K562 (cell line): ENCODE measurements around the gene PIK3AP1. TPM values are rescaled to one million over a fixed set of nuclear protein-coding genes. Genes with fewer than 3 reads are reported as not detected.

Experiments
- ATAC-seq: fragments of 200-7000 bp; cut with Tn5 transposase; 3 replicates; pipeline ENCODE4 v1.9.1; 2020; ENCODE audit warnings: moderate library complexity
- BruUV-seq: library from RNA; stranded (reverse); fragments of 400-500 nt; replicated peaks from 2 replicates; lab custom pipeline; 2021; lab: Mats Ljungman, UMichigan
- CTCF ChIA-PET: fragments of 300-600 bp; formaldehyde crosslinking; extraction: SDS; loops from one replicate; lab custom pipeline; 2021; ENCODE audit warnings: low intra/inter-chr PET ratio; lab: Yijun Ruan, JAX
- POLR2A ChIA-PET: fragments of 300-600, 350-650 bp; sonication (Branson Sonifier 250); formaldehyde crosslinking; extraction: SDS; loops from one replicate; lab custom pipeline; 2021; ENCODE audit warnings: antibody characterized with exemption, inconsistent platforms; lab: Yijun Ruan, JAX
- DNase-seq, 4 experiments: peaks; one replicate each; pipeline versions ENCODE4 v3.0.0 to v3.0.0-alpha.2; 2011 to 2018; ENCODE audit warnings: low spot score in 3 of 4, mixed read lengths in 3 of 4; ENCODE audit errors: extremely low read depth in 1 of 4
- FAIRE-seq: peaks from 2 replicates; lab custom pipeline; 2011; peaks lifted over from hg19 to GRCh38; lab: Jason Lieb, UNC
- H2AFZ ChIP-seq: 2 replicates; pipeline ENCODE4 v1.6.0; 2011; ENCODE audit warnings: low read depth, low read length, control low read depth, inconsistent platforms
- H3K27ac ChIP-seq: fragments of 200-600 bp; 3 replicates; pipeline ENCODE4 v1.8.0; 2011; ENCODE audit warnings: low read depth, mild to moderate bottlenecking, control low read depth, inconsistent platforms, low read length, moderate library complexity, mixed read lengths; ENCODE audit errors: extremely low read depth
- H3K27me3 ChIP-seq, 2 experiments: fragments of 300-600 bp in 1 of 2; 2 replicates in 1 of 2; 3 replicates in 1 of 2; pipeline versions ENCODE4 v1.6.0 to v1.8.0; 2011; ENCODE audit warnings: inconsistent platforms in 2 of 2, low read length in 2 of 2, mild to moderate bottlenecking in 1 of 2, mixed read lengths in 1 of 2, moderate library complexity in 1 of 2; ENCODE audit not compliant: control insufficient read depth in 2 of 2, insufficient read depth in 2 of 2
- H3K36me3 ChIP-seq: fragments of 300-600 bp; 3 replicates; pipeline ENCODE4 v1.8.0; 2011; ENCODE audit warnings: mild to moderate bottlenecking, low read length, inconsistent platforms; ENCODE audit not compliant: control insufficient read depth, insufficient read depth
- H3K4me1 ChIP-seq, 2 experiments: fragments of 200-600 bp in 1 of 2; replicated peaks in 1 of 2; 2 replicates in 1 of 2; 3 replicates in 1 of 2; pipeline versions ENCODE4 v1.5.1 to v1.8.0; 2011; ENCODE audit warnings: inconsistent platforms in 2 of 2, low read length in 2 of 2, mild to moderate bottlenecking in 1 of 2, mixed read lengths in 1 of 2, moderate library complexity in 1 of 2; ENCODE audit not compliant: control insufficient read depth in 2 of 2, insufficient read depth in 2 of 2
- H3K4me2 ChIP-seq: 2 replicates; pipeline ENCODE4 v1.6.1; 2011; ENCODE audit warnings: low read length, control low read depth, inconsistent platforms, mixed read lengths; ENCODE audit not compliant: insufficient read depth
- H3K4me3 ChIP-seq: fragments of 200-600 bp; sonication (generic), shearing (Covaris generic); 2 replicates; pipeline ENCODE4 v1.5.1; 2016; ENCODE audit warnings: control low read depth, inconsistent platforms
- H3K79me2 ChIP-seq: fragments of 200-600 bp; 3 replicates; pipeline ENCODE4 v1.8.0; 2011; ENCODE audit warnings: low read length, inconsistent platforms; ENCODE audit not compliant: control insufficient read depth, insufficient read depth
- H3K9ac ChIP-seq, 2 experiments: 2 replicates each; pipeline versions ENCODE4 v1.6.0 to v1.6.1; 2011; ENCODE audit warnings: low read depth in 2 of 2, low read length in 2 of 2, control low read depth in 1 of 2, inconsistent platforms in 1 of 2, mild to moderate bottlenecking in 1 of 2, mixed read lengths in 1 of 2; ENCODE audit not compliant: insufficient read depth in 1 of 2
- H3K9me1 ChIP-seq: one replicate; pipeline ENCODE4 v1.6.0; 2011; ENCODE audit warnings: inconsistent platforms, mild to moderate bottlenecking, low read length, moderate library complexity; ENCODE audit not compliant: control insufficient read depth, insufficient read depth
- H3K9me3 ChIP-seq: replicated peaks from 2 replicates; pipeline ENCODE4 v1.5.1; 2011; ENCODE audit warnings: low read depth, low read length, inconsistent platforms; ENCODE audit not compliant: control insufficient read depth, insufficient read depth
- H4K20me1 ChIP-seq: replicated peaks from 2 replicates; pipeline ENCODE4 v1.6.1; 2011; ENCODE audit warnings: low read length, inconsistent platforms, mixed read lengths; ENCODE audit not compliant: control insufficient read depth, insufficient read depth
- CREB1 ChIP-seq, 2 experiments: sonication (generic) in 1 of 2; formaldehyde crosslinking in 1 of 2; IDR thresholded peaks; 2 replicates each; pipeline versions ENCODE4 v1.6.1 to v1.8.0; 2012 to 2022; ENCODE audit warnings: inconsistent platforms in 1 of 2, mild to moderate bottlenecking in 1 of 2, missing genetic modification reagents in 1 of 2, moderate library complexity in 1 of 2
- NFYB ChIP-seq: IDR thresholded peaks from 2 replicates; pipeline ENCODE4 v1.6.1; 2011; ENCODE audit warnings: mild to moderate bottlenecking, moderate library complexity; ENCODE audit not compliant: insufficient read length; ENCODE audit errors: extremely low read depth
- ZFP30 ChIP-seq: fragments of 250-450 bp; sonication (Bioruptor Pico); IDR thresholded peaks from 2 replicates; pipeline ENCODE4 v1.8.0; 2022; ENCODE audit warnings: moderate library complexity, mild to moderate bottlenecking, inconsistent platforms, borderline replicate concordance
- WGBS: fragments of 100-300 bp; shearing (Covaris generic); methylation state at CpG from one replicate; pipeline ENCODE4 v1.1.6; 2016; ENCODE audit warnings: low coverage, mixed read lengths; ENCODE audit not compliant: insufficient coverage; ENCODE audit errors: missing lambda C conversion rate; 5-methylcytosine and 5-hydroxymethylcytosine counted together
- in situ Hi-C: fragments of 300-500 bp; cut with MboI; formaldehyde crosslinking; loops from 4 replicates; pipeline ENCODE4 v1.15.0; 2018; ENCODE audit warnings: inconsistent platforms, mixed read lengths
- intact Hi-C: fragments of 100-400 bp; cut with micrococcal nuclease; formaldehyde crosslinking; loops from 2 replicates; pipeline ENCODE4 v1.14.2; 2022
- polyA plus RNA-seq, 8 experiments: library from polyadenylated mRNA; depleted of rRNA in 4 of 8; stranded (reverse) in 5 of 8; unstranded in 3 of 8; fragments of >200 nt; fragmentation: Nextera tagmentation in 2 of 8; fragmentation: Illumina TruSeq in 1 of 8; extraction: Ambion mirVana in 2 of 8; extraction: Trizol in 1 of 8; gene quantifications; 2 replicates each; pipeline versions ENCODE4 v1.2.1 to v1.2.3, GENCODE V29; 2011 to 2014; ENCODE audit warnings: inconsistent platforms in 1 of 8, missing spikeins in 1 of 8
- total RNA-seq, 7 experiments: library from RNA; depleted of rRNA in 6 of 7; stranded (reverse); fragments of >200 nt in 6 of 7; fragmentation: Illumina TruSeq in 2 of 7; extraction: Trizol in 2 of 7; gene quantifications; 2 replicates each; pipeline versions ENCODE4 v1.2.1 to v1.2.3, GENCODE V29; 2011 to 2021; ENCODE audit warnings: low replicate concordance in 1 of 7
- TF ChIP-seq, protein P1 (sequence below), 2 experiments: fragments of 450-650 bp; formaldehyde crosslinking in 1 of 2; IDR thresholded peaks; 2 replicates each; pipeline versions ENCODE4 v1.4.0 to v1.6.1; 2014 to 2020; ENCODE audit warnings: mild to moderate bottlenecking in 2 of 2, borderline replicate concordance in 1 of 2, low read depth in 1 of 2
- TF ChIP-seq, protein P2 (sequence below): fragments of 450-650 bp; conservative IDR thresholded peaks from 2 replicates; pipeline ENCODE4 v1.6.1; 2016; ENCODE audit warnings: missing genetic modification characterization, low read depth, mild to moderate bottlenecking, missing compliant biosample characterization, moderate library complexity

Gene PIK3AP1
- total and polyA plus RNA-seq, 9 of the 15 experiments (the other 6 are each of a cell fraction or from before 2014, with no cell fraction given) = 0.20 to 2.4 (median 1.4) TPM

DNA sequence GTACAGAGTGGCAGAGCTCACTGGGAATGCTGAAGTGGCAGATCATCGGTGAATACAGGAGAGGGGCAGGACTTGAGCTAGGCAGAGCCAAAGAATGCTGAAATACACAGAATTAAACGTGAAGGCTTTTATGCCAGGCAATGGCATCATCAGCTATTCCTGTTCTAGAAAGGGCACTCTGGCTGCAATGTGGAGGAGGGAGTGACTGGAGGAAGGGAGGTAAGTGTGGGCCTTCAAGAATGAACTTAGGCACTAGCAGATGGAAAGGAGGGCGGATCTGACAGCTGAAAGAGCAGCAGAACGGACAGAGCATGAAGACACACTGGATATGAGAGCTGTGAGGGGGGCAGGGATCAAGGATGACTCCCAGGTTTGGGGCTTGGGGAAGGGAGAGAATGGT, 121.5 kb downstream of the PIK3AP1 start:
- no peak for DNase-seq
- ChIA-PET CTCF (no interaction called here), POLR2A (no interaction called here)
- in situ Hi-C loops = no loop called here
- 17% methylated on average over 4 of the region's 4 CpGs for WGBS
- H3K4me3 ChIP-seq = no peak overlapping the region
- H2AFZ ChIP-seq = no peak overlapping the region
- H3K27me3 ChIP-seq = no peaks in the 10 kb centered on the region
- H3K9ac ChIP-seq = no peak overlapping the region
- intact Hi-C loops = no loop called here
- no peaks in the 10 kb centered on the region for H3K9me1 ChIP-seq
- H3K4me1 ChIP-seq = peaks cover 6 to 13% of the 10 kb centered on the region in 2 experiments; a peak in 4 of 5 replicates
- no peak for ATAC-seq
- H4K20me1 ChIP-seq = no peaks in the 10 kb centered on the region
- FAIRE-seq = no peak
- TF ChIP-seq CREB1 (IDR thresholded peaks at IDR 0.05) (no peak), CREB1 (CRISPR knock-in tag; IDR thresholded peaks at IDR 0.05) (no peak), ZFP30 (CRISPR knock-in tag) (no peak), NFYB (no peak)
- TF ChIP-seq, protein P1, sequence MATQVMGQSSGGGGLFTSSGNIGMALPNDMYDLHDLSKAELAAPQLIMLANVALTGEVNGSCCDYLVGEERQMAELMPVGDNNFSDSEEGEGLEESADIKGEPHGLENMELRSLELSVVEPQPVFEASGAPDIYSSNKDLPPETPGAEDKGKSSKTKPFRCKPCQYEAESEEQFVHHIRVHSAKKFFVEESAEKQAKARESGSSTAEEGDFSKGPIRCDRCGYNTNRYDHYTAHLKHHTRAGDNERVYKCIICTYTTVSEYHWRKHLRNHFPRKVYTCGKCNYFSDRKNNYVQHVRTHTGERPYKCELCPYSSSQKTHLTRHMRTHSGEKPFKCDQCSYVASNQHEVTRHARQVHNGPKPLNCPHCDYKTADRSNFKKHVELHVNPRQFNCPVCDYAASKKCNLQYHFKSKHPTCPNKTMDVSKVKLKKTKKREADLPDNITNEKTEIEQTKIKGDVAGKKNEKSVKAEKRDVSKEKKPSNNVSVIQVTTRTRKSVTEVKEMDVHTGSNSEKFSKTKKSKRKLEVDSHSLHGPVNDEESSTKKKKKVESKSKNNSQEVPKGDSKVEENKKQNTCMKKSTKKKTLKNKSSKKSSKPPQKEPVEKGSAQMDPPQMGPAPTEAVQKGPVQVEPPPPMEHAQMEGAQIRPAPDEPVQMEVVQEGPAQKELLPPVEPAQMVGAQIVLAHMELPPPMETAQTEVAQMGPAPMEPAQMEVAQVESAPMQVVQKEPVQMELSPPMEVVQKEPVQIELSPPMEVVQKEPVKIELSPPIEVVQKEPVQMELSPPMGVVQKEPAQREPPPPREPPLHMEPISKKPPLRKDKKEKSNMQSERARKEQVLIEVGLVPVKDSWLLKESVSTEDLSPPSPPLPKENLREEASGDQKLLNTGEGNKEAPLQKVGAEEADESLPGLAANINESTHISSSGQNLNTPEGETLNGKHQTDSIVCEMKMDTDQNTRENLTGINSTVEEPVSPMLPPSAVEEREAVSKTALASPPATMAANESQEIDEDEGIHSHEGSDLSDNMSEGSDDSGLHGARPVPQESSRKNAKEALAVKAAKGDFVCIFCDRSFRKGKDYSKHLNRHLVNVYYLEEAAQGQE (IDR thresholded peaks at IDR 0.05; ENCODE audit: borderline replicate concordance) = no peak
- TF ChIP-seq, protein P1 (CRISPR knock-in tag; IDR thresholded peaks at IDR 0.05; ENCODE audit: low read depth) = no peak
- TF ChIP-seq, protein P2, sequence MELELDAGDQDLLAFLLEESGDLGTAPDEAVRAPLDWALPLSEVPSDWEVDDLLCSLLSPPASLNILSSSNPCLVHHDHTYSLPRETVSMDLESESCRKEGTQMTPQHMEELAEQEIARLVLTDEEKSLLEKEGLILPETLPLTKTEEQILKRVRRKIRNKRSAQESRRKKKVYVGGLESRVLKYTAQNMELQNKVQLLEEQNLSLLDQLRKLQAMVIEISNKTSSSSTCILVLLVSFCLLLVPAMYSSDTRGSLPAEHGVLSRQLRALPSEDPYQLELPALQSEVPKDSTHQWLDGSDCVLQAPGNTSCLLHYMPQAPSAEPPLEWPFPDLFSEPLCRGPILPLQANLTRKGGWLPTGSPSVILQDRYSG = no peak
- no peaks in the 10 kb centered on the region for H3K36me3 ChIP-seq
- no TSS peak for BruUV-seq
- H3K27ac ChIP-seq = no peak overlapping the region
- H3K79me2 ChIP-seq = no peaks in the 10 kb centered on the region
- no peaks in the 10 kb centered on the region for H3K9me3 ChIP-seq
- H3K4me2 ChIP-seq = no peak overlapping the region
